NCI-H446 treated with DMSO at 0.1 percent for 48 hours (cell line): Measurements from ENCODE around the gene CEP97.
A peak's percentile ranks its signal among the peaks of the same experiment; 100 is the strongest.
"Not testable (repeated sequence)": the region's sequence is repeated elsewhere in the genome, so short reads cannot be mapped to it uniquely, and the experiment has no call there.

Source experiments
- DNase-seq: peaks from one replicate; lab custom pipeline; 2025; lab: John Stamatoyannopoulos, UW

Gene CEP97

DNA sequence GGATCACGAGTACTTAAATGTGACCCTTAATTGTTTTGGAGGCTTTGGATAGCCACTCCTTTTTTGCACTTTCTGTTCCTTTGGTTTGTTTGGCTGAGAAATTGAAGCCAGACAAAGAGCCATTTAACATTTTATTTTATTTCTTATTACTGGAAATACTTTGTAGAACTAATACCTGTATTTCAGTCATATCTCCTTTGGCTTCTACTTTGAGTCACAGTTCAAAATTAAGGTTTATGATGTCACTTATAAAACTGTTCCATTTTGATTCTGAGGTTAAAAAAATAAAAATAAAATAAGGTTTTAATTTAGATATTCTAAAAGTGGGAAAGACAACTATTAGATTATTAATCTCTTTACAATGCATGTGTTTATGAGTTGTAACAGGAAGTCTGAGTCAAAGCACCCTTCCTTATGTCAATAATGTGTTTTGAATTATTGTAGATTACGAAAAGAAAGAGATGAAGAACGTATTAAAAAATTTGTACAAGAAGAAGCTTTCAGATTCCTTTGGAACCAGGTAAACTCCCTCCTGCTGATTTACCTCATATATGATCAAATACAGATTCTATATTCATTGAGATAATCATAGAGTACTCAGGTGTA is 37.7 kb downstream of the CEP97 start:
- no peak for DNase-seq

DNA sequence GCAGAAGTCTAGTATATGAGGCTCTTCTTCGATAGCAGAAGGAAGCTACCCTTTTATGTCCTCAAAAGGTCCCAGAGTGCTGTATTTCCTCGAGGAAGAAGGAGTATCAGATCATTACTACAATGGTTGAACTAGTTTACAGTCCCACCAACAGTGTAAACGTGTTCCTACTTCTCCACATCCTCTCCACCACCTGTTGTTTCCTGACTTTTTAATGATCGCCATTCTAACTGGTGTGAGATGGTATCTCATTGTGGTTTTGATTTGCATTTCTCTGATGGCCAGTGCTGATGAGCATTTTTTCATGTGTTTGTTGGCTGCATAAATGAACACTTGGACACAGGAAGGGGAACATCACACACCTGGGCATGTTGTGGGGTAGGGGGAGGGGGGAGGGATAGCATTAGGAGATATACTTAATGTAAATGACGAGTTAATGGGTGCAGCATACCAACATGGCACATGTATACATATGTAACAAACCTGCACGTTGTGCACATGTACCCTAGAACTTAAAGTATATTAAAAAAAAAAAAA is 53.4 kb downstream of the CEP97 start:
- DNase-seq, result not testable (repeated sequence)

DNA sequence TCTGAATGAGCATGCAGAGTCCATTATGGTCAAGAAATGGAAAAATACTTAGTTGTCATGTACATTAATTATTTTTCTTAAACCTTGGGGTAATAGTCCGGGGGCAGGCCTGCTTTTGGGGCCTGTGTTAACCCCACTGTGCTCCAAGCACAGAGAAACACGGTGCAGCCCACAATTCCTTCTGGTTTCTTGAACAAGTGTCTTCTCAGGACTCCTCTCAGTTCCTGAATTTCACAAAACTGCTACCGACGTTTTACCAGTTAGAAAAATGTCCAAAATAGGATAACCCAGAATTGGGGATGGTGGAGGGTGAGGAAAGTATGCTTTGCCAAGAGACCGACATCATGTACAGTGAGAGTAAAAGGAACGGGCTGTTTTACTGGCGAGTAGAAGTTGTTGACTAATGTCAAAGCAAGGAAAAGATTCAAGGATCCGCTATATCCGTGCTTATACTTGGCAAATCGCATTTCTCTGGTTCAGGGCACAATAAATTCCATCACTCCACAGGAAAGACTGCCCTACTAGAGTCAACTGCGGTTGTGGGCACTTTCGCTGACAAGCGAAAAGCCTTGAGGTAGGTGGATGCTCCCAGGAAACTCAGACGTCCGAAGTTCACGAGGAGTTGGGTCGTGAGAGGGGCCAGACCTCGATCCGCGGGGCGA is 54.1 kb downstream of the CEP97 start:
- no peak for DNase-seq

DNA sequence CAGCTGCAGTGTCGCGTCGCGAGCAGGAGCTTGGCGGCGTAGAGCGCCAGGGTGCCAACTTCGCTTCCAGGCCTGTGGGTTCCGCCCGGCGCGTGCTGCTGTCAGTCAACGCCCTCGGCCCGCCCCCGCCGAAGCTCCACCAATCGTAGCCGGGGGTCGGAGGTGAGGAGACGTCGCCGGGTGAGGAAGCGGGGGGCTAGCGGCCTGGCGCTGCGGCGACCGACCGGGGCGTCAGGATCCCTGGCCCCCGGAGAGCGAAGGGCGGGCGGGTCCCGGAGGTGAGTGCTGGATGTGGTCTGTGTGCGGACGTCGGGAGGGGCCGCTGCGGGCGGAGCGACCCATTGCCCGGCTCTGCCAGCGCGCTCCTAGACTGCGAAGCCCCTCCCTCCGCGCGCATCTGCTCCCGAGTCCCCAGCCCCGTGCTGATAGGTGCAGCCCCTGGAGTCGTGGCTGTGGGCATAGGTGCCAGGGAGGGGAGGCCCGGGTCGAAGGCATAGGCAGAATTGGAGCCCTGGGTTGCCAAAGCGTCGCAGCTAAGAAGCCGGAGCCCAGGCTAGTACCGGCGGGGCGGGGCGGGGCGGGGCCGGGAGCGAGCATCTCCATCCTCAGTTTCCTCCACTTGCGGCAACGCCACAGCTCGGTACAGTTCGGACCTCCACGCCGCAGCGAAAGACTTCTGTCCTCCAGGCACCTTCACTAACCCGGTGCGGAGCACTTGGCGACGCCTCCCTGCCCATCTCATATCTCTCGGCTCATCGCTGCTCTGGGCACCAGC is 54.8 kb downstream of the CEP97 start, which contains the start of gene NXPE3:
Gene NXPE3 (plus strand): TSS at position 165 of the 775 bp plus-strand sequence. CDS start 6,386 bp downstream, outside the sequence.
- DNase-seq, result peak; percentile 67

DNA sequence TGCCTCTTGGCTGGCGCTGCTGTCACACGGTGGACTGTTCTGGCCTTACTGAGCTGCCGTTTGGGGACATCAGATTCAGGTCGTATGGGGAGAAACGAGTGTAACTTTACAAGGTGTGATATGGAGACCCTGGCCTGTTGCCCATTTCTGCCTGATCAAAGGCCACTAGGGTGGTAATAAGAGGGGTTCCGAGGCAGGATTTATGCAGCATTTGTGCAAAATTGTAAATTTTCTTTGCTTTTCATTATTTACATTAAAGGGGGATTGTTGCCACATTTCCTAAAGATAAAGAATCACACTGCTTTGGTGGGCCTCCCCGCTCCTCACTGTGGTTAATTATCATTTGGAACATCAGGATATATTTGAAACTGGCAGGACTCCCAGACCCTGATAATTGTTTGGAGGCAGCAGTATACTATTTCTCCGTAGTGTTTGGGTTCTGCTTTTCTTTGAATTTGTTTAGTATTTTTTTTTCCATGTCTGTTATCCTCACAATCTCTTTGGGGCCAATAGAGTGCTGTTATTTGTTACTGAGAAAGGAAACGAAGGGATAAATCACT is 55.5 kb downstream of the CEP97 start:
- peak; percentile 37 for DNase-seq

DNA sequence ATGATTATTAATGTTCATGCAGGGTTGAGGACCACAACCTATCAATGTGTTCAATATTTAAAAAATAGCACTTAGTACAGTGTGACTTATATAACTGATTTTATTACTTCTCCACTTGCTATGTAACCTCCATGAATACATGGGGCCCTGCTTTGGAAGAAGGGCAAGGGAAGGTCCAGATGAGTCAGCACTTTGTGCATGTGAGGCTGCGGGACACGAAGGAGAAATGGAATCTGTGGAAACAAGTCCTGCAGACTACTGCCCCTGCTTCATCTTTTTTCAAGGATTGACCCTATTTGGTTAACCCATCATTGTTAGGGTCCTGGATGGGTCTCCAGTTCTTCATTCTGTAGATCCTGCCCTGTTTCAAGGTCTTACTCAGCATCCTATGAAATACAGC is 56.2 kb downstream of the CEP97 start:
- DNase-seq, result no peak

DNA sequence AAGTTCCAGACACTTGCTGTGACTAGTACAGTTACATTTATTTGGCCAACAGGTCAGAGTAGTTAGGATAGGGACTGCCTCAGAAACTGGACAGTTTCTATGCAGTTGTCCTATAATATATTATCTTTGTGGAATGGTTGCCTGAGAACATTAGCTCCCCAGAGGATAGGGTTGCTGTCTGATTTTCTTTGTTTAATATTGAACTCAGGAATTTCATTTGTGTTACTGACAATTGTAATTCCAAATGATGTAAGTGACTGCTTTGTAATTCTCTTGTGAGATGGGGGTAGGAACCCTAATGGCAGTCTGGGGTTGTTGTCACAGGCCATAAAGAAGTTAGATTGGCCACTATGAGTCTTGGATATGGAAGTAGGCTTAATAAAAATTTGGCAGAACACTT is 56.8 kb downstream of the CEP97 start:
- DNase-seq, result no peak

DNA sequence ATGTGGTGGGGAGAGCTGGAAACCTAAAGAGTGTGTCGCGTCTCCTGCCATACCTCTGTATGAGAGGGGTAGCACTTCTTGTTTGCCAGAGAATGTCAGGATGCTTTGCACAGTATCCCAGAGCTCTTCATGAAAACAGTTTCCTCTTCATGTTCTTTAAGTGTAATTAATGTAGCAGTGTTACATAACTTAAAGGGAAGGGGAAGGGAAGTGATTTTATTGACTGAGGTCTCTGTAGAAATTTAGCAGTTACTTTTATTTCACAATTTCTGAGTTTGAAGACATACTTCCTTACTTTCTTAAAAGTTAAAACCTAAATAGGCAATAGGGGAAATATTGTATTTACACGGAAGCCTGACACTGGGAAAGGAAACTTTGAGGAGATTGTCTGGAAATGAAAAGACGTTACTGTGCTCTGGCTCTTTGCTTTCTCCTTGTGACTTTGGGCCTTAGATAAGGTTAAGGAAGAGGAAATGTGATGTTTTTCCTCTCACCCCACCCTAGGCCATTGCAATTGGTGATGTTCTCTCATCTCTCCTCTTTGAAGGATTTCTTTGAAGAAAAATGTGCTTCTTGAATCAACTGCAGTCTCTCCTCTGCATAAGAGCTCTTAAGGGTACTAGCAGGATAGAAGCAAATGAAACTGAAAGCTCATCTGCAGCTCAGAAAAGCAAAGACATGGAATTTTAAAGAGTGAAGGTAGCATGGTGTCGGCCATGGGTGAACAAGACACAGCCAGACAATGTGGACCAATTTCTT is 60.6 kb downstream of the CEP97 start:
- DNase-seq, result no peak

DNA sequence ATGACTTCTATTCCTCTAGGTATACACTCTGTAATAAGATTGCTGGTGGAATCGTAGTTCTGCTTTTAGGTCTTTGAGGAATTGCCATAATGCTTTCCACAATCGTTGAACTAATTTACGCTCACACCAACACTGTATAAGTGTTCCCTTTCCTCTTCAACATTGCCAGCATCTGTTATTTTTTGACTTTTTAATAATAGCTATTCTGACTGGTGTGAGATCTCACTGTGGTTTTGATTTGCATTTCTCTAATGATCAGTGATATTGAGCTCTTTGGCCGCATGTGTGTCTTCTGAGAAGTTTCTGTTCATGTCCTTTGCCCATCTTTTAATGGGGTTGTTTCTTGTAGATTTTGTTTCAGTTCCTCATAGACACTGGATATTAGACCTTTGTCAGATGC is 67.4 kb downstream of the CEP97 start:
- DNase-seq, result no peak

DNA sequence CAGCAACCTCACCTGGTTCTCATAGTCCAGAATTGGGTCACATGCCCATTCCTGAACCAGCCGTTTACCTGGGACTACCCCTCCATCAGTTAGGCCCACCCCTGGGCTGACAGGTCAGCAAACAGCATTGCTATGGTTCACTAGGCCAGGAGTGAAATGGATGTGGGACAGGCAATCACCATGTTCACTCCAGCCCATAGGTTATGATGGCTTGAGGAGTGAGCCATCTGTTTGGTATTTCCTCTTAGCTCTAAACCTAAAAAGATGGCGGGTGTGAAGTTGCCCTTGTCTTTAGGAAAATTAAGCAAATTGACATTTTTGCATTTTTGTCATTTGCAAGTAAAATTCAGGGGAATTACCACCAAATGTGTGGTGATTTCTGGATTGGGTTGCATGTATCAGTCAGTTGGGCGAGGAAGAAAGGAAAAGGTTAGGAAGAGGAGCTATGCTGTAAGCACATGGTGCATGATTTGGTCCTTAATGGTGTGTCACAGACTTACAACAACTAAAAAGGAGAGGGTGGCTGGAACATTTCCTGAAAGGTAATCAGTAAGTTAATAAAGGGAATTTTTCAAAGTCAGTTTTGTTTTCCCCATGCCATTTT is 71.8 kb downstream of the CEP97 start:
- no peak for DNase-seq

DNA sequence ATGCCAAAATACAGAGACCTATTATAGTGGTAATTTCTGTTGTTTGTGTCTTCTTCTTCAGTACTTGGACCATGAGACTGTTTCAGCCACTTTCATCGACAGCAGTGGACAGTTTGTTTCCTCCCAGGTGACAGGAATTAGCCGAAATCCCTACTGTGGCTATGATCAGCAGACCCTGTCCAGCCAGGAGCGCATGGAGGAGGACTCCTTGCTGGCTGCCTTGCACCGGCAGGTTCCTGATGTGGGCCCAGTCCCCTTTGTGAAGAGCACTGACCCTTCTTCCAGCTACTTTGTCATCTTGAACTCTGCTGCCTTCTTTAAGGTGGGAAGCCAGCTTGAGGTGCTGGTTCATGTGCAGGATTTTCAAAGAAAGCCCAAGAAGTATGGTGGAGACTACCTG is 76.8 kb downstream of the CEP97 start:
- no peak for DNase-seq

DNA sequence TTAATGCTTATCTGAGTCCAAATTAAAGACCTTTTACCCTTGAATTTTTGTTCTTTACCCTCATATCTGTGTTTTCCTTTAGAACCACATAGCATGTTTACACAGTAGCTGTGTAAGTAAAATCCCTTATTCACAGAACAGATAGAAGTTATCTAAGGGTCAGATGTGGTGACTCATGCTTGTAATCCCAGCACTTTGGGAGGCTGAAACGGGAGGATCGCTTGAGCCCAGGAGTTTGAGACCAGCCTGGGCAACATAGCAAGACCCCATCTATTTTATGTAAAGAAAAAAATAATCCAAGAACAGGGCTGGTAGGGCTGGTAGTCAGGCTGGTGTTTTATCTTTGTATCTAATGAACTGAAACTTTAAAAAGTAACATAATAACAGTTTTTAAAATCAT is 77.8 kb downstream of the CEP97 start:
- DNase-seq, result no peak

DNA sequence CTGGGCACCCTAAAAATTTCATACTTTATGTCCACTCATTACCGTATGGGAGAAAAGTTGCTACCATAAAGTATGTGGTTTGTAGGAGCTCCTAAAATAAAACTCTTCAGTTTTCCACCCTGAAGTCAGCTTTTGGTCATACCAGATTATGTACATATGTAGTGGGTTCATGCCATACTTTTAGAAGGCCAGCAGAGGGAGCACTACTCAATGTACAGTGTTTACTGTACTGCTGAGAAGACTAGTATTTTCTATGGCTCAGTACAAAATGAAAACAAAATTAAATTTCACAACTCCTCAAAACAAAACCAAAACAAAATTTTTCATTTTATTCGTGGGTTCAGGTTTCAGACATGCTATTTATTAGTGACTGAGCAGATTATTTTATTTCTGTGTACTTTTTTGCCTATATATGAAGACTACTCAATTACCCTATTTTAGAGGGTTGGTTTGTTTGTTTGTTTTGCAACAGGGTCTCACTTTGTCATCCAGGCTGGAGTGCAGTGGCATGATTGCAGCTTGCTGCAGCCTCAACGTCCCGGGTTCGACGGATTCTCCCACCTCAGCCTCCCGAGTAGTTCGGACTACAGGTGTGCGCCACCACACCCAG is 78.9 kb downstream of the CEP97 start:
- DNase-seq, result peak; percentile 18

DNA sequence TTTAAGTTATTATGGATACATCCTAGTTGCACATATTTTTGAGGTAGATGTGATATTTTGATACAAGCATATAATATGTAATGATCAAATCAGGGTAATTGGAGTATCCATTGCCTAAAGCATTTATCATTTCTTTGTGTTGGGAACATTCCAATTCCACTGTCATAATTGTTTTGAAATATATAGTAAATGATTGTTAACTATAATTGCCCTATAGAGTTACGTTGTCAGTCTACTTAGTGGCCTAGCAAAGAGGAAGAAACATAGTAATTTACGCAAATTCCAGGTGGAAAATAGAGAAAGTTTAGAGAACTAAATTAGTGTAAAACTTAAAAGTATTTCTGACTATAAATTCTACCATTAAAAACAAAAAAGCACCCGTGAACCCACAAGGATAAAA is 79.5 kb downstream of the CEP97 start:
- no peak for DNase-seq

DNA sequence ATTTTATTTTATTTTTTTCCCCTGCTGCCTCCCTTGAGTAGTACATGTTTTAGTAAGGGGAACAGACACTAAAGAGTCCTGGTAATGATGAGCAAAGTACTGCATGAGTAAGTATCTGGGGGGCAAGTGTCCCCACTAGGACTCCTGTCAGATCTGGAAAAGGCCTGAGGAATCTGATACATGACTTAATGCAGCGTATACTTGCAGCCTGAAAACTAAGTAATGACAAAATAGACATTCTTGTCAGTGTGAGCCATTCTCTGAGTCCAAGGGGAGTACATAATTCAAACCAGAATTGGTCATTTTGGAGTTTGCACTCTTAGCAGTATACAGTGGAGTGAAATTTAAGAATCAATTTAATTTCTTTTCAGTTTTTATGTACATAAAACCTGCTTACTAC is 82.1 kb downstream of the CEP97 start:
- no peak for DNase-seq

DNA sequence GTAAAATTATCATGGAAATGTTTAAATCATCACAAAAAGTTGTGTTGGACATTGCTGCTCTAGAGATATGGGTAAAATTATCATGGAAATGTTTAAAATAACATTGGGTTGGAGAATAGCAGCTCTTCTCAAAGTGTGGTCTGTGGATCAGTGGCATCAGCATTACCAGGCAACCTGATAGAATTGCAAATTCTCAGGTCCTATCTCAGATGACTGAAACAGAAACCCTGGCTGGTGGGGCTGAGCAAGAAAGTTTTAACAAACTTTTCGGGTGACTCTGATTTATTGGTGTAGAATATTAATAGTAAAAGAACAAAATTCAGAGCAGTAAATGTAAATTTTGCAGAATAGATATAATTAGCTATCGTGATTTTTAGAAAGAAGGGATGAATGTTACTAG is 83.5 kb downstream of the CEP97 start:
- DNase-seq, result no peak

DNA sequence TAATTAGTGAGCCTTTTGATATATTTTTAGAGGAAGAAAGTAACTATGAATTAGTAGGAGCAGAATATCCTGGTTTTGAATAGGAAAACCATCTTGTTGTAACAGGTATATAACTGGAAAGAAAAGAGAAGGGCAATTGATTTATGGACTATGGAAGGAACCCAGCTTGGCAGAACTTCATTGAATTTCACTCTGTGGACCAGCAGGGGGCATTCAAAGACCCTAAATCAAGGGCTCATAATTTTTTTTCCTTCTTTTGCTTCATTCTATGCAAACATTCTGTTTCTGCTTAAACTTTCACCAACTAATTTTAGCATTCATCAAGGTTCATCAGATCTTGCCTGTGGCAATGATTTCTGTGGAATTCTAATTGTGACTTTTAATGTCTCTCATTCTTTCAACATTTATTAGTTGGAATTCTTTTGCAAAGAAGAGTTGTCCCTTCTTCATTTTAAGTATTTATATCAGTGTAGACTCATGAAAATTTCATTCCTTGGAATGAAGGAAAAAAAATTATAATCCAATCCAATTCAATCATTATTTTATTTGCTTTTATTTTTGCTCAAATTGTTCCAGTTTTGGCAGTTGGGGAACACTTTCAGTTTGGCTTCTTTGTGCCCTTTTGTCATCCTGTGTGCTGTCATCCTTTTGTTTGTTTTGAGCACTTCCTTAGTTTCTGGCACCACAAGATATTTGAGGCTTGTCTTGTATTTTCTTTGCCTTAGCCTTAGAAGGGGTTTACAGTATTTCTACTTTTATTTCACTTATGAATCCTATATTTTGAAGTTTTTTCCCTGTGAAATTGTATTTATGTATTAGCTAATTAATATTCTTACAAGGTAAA is 85.0 kb downstream of the CEP97 start:
- peak; percentile 18 for DNase-seq

DNA sequence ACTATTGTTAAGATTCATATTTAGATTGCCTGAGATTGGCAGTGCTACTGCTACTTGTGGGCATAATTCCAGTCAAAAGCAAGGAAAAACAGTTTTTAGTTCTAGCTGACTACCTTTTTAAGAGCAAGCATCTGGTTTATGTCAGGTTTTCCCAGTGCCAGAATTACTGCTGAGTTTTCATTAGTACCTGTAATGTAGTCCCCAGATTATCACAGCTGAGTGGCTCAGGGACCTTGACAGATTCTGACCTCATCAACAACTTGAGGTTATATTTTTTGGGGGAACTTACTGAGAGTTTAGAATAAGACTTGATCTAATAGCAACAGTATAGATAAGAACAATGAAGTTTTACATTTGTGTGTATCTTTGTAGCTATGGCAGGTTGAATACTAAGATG is 85.6 kb downstream of the CEP97 start:
- DNase-seq, result peak; percentile 10

DNA sequence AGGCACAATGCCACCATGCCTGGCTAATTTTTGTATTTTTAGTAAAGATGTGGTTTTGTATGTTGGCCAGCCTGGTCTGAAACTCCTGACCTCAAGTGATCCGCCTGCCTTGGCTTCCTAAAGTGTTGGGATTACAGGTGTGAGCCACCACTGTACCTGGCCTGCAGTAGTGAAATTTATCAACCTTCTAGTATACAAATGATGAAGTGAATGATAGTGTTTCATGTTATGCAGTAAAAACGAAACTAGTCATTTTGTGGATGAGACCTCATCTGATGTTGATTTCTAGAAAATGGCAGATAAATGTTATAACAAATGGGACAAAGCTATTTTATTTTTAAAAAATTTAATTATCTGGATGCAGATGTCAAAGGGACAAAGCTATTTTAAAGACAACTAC is 87.5 kb downstream of the CEP97 start:
- no peak for DNase-seq

DNA sequence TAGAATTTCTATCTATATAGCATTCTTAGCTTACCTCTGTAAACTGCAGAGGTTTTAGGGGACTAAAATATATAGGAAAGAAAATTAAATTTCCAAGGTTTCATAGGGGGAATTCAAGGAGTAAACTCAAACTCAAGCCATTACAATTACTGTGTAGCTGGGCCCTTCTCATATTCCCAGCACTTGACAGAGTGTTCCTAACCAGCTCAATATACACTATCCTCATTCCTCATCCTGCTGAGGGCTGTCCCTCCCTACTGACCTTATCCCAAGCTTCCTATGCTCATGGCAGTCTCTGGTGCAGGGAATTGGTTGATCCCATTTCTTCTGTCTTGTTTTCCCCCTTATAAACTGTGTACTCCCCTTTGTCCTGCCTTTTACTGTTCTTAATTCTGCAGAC is 88.5 kb downstream of the CEP97 start:
- DNase-seq, result no peak
